Endothelial cell of umbilical vein (primary cell): ENCODE results near the gene ARHGEF16.

Experiments
- EZH2 ChIP-seq: IDR thresholded peaks from 2 replicates; pipeline ENCODE4 v1.6.1; 2012; ENCODE audit warnings: borderline replicate concordance, low read depth, mild to moderate bottlenecking, moderate library complexity, low read length, inconsistent platforms; ENCODE audit not compliant: severe bottlenecking
- FOS ChIP-seq: IDR thresholded peaks from 2 replicates; pipeline ENCODE4 v1.6.1; 2011; ENCODE audit warnings: mild to moderate bottlenecking, low read length, moderate library complexity, borderline replicate concordance; ENCODE audit not compliant: insufficient read depth
- GATA2 ChIP-seq: IDR thresholded peaks from 2 replicates; pipeline ENCODE4 v1.7.0; 2011; ENCODE audit warnings: low read depth, mild to moderate bottlenecking, moderate library complexity, mixed read lengths, low read length; ENCODE audit not compliant: insufficient read length, insufficient read depth
- JUN ChIP-seq: IDR thresholded peaks from 2 replicates; pipeline ENCODE4 v1.6.1; 2011; ENCODE audit warnings: borderline replicate concordance, low read depth; ENCODE audit not compliant: insufficient read length, insufficient read depth
- MYC ChIP-seq: IDR thresholded peaks from one replicate; pipeline ENCODE4 v1.6.1; 2011; ENCODE audit warnings: mild to moderate bottlenecking, low read depth, low read length
- POLR2A ChIP-seq: IDR thresholded peaks from 2 replicates; pipeline ENCODE4 v1.6.1; 2012; ENCODE audit warnings: low read depth, mild to moderate bottlenecking, control low read depth, low read length
- POLR2AphosphoS5 ChIP-seq: IDR thresholded peaks from 2 replicates; pipeline ENCODE4 v1.6.1; 2012; ENCODE audit warnings: low read depth, mild to moderate bottlenecking, control low read depth, low read length, moderate library complexity; ENCODE audit not compliant: insufficient read depth
- TF ChIP-seq, protein P1 (sequence below), 2 donors: IDR thresholded peaks; 1 replicate in 1 of 2; 2 replicates in 1 of 2; pipeline ENCODE4 v1.5.1; 2011; ENCODE audit warnings: low read length in 2 of 2, mild to moderate bottlenecking in 2 of 2, moderate library complexity in 2 of 2, control low read depth in 1 of 2, inconsistent platforms in 1 of 2, low read depth in 1 of 2; ENCODE audit not compliant: insufficient read depth in 1 of 2; ENCODE audit errors: extremely low read depth in 1 of 2
- TF ChIP-seq, protein P2 (sequence below): IDR thresholded peaks from 2 replicates; pipeline ENCODE4 v1.6.1; 2011; ENCODE audit not compliant: insufficient read depth, insufficient read length

DNA sequence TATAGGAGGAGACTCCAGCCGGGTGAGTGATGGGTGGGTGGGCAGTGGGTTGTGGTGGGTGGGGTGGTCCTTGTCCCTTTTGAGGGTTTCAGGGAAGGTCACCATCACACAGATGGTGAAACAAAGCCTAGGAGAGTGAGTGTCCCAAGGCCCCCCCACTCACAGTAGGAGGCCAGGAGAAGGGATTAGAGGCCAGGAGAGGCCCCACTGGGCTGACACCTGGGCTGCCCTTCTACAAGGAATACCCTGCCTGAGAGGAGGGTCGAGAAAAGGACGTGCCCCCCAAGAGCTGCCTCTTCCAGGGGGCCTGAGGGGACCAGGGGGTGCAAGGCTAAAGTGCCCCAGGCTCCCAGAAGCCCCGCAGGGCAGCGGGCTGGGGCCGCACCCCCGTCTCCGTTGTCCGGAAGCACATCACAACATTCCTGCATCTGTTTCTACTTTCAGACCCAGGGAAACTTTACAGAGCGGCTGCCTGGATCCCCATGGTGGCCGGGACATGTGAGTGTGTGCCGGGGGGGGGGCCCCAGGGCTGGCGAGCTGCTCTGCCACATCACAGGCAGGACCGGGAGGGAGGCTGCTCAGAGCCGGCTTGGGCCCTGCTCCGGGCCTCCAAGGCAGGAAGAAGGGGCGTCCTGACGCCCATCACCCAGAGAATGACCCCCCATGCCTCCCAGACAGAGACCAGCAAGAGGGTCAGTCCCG, 68.2 kb downstream of the ARHGEF16 start:
- TF ChIP-seq EZH2 (no peak), POLR2AphosphoS5 (no peak), POLR2A (no peak), JUN (no peak), MYC (no peak), FOS (no peak), GATA2 (no peak)
- TF ChIP-seq, protein P1, sequence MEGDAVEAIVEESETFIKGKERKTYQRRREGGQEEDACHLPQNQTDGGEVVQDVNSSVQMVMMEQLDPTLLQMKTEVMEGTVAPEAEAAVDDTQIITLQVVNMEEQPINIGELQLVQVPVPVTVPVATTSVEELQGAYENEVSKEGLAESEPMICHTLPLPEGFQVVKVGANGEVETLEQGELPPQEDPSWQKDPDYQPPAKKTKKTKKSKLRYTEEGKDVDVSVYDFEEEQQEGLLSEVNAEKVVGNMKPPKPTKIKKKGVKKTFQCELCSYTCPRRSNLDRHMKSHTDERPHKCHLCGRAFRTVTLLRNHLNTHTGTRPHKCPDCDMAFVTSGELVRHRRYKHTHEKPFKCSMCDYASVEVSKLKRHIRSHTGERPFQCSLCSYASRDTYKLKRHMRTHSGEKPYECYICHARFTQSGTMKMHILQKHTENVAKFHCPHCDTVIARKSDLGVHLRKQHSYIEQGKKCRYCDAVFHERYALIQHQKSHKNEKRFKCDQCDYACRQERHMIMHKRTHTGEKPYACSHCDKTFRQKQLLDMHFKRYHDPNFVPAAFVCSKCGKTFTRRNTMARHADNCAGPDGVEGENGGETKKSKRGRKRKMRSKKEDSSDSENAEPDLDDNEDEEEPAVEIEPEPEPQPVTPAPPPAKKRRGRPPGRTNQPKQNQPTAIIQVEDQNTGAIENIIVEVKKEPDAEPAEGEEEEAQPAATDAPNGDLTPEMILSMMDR (IDR thresholded peaks at IDR 0.05; ENCODE audit: extremely low read depth in 1 of 2, insufficient read depth in 1 of 2, low read depth in 1 of 2, low read length in 2 of 2): no peak
- TF ChIP-seq, protein P2, sequence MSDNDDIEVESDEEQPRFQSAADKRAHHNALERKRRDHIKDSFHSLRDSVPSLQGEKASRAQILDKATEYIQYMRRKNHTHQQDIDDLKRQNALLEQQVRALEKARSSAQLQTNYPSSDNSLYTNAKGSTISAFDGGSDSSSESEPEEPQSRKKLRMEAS: no peak
